D721Med (cell line): ENCODE data around the gene ADGRD2.

ENCODE experiments used
- DNase-seq: peaks from one replicate; pipeline ENCODE4 v3.0.0; 2011; ENCODE audit warnings: low spot score; ENCODE audit not compliant: insufficient read length
- FAIRE-seq: peaks from 2 replicates; lab custom pipeline; 2011; peaks lifted over from hg19 to GRCh38; lab: Jason Lieb, UNC
- CTCF ChIP-seq: IDR thresholded peaks from 2 replicates; pipeline ENCODE4 v1.5.1; 2012; ENCODE audit warnings: mild to moderate bottlenecking, control low read depth; ENCODE audit not compliant: insufficient read depth; ENCODE audit errors: missing control alignments

ADGRD2 gene

GRCh38 chr9:124426361-124426760 is 23.9 kb upstream of the ADGRD2 start:
- no peak for TF ChIP-seq CTCF
- no peak for FAIRE-seq
- DNase-seq, result no peak

GRCh38 chr9:124427281-124427680 is 23.0 kb upstream of the ADGRD2 start:
- no peak for DNase-seq
- FAIRE-seq, result no peak
- no peak for TF ChIP-seq CTCF

- no peak for FAIRE-seq
Observed at GRCh38 chr9:124428751-124429529, 21.3 kb upstream of the ADGRD2 start.

GRCh38 chr9:124429530-124429867 is 20.8 kb upstream of the ADGRD2 start:
- no peak for FAIRE-seq
- DNase-seq, result no peak
- no peak for TF ChIP-seq CTCF

More at GRCh38 chr9:124428751-124429529, 21.3 kb upstream of the ADGRD2 start:
- no peak for TF ChIP-seq CTCF
- no peak for DNase-seq

- DNase-seq, result no peak
- no peak for TF ChIP-seq CTCF
- no peak for FAIRE-seq
Observed at GRCh38 chr9:124436320-124436719, 13.9 kb upstream of the ADGRD2 start.

GRCh38 chr9:124437086-124437485 is 13.2 kb upstream of the ADGRD2 start:
- no peak for DNase-seq

More at GRCh38 chr9:124437086-124437485, 13.2 kb upstream of the ADGRD2 start:
- no peak for TF ChIP-seq CTCF
- FAIRE-seq, result no peak
